ENCODE measurements around the gene CCNY. TPM values are rescaled to one million over a fixed set of nuclear protein-coding genes. Genes with fewer than 3 reads are reported as not detected.

Gene CCNY
- total RNA-seq, 1 experiment from 2014 or later, result 62.2 TPM

DNA sequence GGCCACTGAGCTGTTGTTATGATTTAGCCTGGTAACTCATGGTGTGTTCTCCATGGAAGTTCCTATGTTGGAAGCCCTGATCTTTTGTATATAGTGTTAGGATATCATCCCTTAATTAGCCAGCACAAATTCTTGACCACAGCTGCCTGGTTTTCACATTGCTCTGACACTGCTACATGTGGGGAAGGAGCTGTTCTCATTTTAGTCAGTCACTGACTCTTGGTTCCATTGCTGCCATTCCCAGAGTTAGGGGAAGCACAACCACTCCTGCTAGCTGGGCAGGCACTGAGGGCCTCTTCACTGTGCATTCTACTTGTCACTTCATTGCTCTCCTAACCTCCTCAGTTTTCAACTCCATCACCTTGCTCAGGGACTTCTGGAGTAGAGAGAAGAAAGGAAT lies 170.4 kb downstream of the CCNY start:
- ChIA-PET RAD21 (ENCODE audit: low non-redundant PET in 1 of 2, low total read pairs in 2 of 2, uncharacterized antibody in 2 of 2, unreplicated experiment in 2 of 2) (no interaction called here), POLR2A (no interaction called here), CTCF (no interaction called here)
- TF ChIP-seq ELF1 (IDR thresholded peaks at IDR 0.05; ENCODE audit: borderline replicate concordance, low read depth), result no peak
- TF ChIP-seq ZBTB33 (IDR thresholded peaks at IDR 0.05; ENCODE audit: extremely low read depth, insufficient replicate concordance, low read length), result no peak
- TF ChIP-seq EZH2phosphoT487 (IDR thresholded peaks at IDR 0.05; ENCODE audit: borderline replicate concordance), result no peak
- TF ChIP-seq EGR1 (IDR thresholded peaks at IDR 0.05; ENCODE audit: low read depth), result no peak
- no peak for TF ChIP-seq MAX (IDR thresholded peaks at IDR 0.05)
- no peak for TF ChIP-seq FOSL1 (IDR thresholded peaks at IDR 0.05; ENCODE audit: low read depth)
- no peak for TF ChIP-seq SP1 (IDR thresholded peaks at IDR 0.05; ENCODE audit: low read depth)
- TF ChIP-seq ZNF274 (IDR thresholded peaks at IDR 0.05; ENCODE audit: low read depth, low read length), result no peak
- ATAC-seq (no peak), DNase-seq (ENCODE audit: low read depth, low spot score) (no peak)
- no peaks in the 10 kb centered on the region for H3K9me2 ChIP-seq (ENCODE audit: insufficient read depth)
- no peaks in the 10 kb centered on the region for H3K9me3 ChIP-seq (ENCODE audit: control insufficient read depth in 1 of 2, insufficient read depth in 1 of 2, low read depth in 1 of 2, low read length in 2 of 2)
- H3K36me3 ChIP-seq (ENCODE audit: control insufficient read depth in 1 of 2, insufficient read depth in 2 of 2, low read length in 2 of 2), result no peaks in the 10 kb centered on the region
- no peak overlapping the region for H3K27ac ChIP-seq (ENCODE audit: low read depth, low read length)
- no peaks in the 10 kb centered on the region for H3K4me1 ChIP-seq (ENCODE audit: control insufficient read depth in 1 of 2, insufficient read depth in 2 of 2, low read length in 2 of 2)
- BruUV-seq (replicated peaks), result no TSS peak
- H2AFZ ChIP-seq (ENCODE audit: low read depth, low read length, poor library complexity, severe bottlenecking), result no peak overlapping the region
- no peak overlapping the region for H3K4me3 ChIP-seq (replicated peaks in 1 of 2; ENCODE audit: low read depth in 1 of 2, low read length in 2 of 2)
- H4K20me1 ChIP-seq (ENCODE audit: insufficient read depth), result no peaks in the 10 kb centered on the region
- H3K27me3 ChIP-seq (ENCODE audit: insufficient read depth, low read length), result no peaks in the 10 kb centered on the region
- H3K4me2 ChIP-seq (ENCODE audit: low read length), result no peak overlapping the region
- H3K79me2 ChIP-seq (ENCODE audit: insufficient read depth, low read length), result peaks cover 12% of the 10 kb centered on the region
- intact Hi-C loops (cut with micrococcal nuclease), result no loop called here
- no peak overlapping the region for H3K9ac ChIP-seq (ENCODE audit: low read length)

- H3K4me3 ChIP-seq (replicated peaks in 1 of 2; ENCODE audit: low read depth in 1 of 2, low read length in 2 of 2), result no peak overlapping the region
- ChIA-PET POLR2A (no interaction called here), CTCF (no interaction called here), RAD21 (ENCODE audit: low non-redundant PET in 1 of 2, low total read pairs in 2 of 2, uncharacterized antibody in 2 of 2, unreplicated experiment in 2 of 2) (no interaction called here)
- no peaks in the 10 kb centered on the region for H3K4me1 ChIP-seq (ENCODE audit: control insufficient read depth in 1 of 2, insufficient read depth in 2 of 2, low read length in 2 of 2)
- no peak for TF ChIP-seq POLR2AphosphoS5 (IDR thresholded peaks at IDR 0.05; ENCODE audit: low read depth, low read length)
- TF ChIP-seq ZFX (IDR thresholded peaks at IDR 0.05), result no peak
- TF ChIP-seq SRF (IDR thresholded peaks at IDR 0.05; ENCODE audit: low read depth), result no peak
- no peak for TF ChIP-seq EZH2phosphoT487 (IDR thresholded peaks at IDR 0.05; ENCODE audit: borderline replicate concordance)
- TF ChIP-seq ZNF274 (IDR thresholded peaks at IDR 0.05; ENCODE audit: low read depth, low read length), result no peak
- no peak for TF ChIP-seq EZH2 (IDR thresholded peaks at IDR 0.05)
- no peak for TF ChIP-seq CEBPB (IDR thresholded peaks at IDR 0.05; ENCODE audit: low read depth)
- no peak for TF ChIP-seq MAX (IDR thresholded peaks at IDR 0.05)
- TF ChIP-seq EGR1 (IDR thresholded peaks at IDR 0.05; ENCODE audit: low read depth), result no peak
- TF ChIP-seq ZBTB33 (IDR thresholded peaks at IDR 0.05; ENCODE audit: extremely low read depth, insufficient replicate concordance, low read length), result no peak
- no peak for TF ChIP-seq FOSL1 (IDR thresholded peaks at IDR 0.05; ENCODE audit: low read depth)
- no peak for TF ChIP-seq JUND (IDR thresholded peaks at IDR 0.05)
- no peak for TF ChIP-seq CBX3 (IDR thresholded peaks at IDR 0.05; ENCODE audit: low read depth)
- no peak for TF ChIP-seq ATF3 (IDR thresholded peaks at IDR 0.05)
- no peaks in the 10 kb centered on the region for H3K27me3 ChIP-seq (ENCODE audit: insufficient read depth, low read length)
- no peak overlapping the region for H3K9ac ChIP-seq (ENCODE audit: low read length)
- ATAC-seq (no peak), DNase-seq (ENCODE audit: low read depth, low spot score) (no peak)
- no peaks in the 10 kb centered on the region for H3K9me2 ChIP-seq (ENCODE audit: insufficient read depth)
- BruUV-seq (replicated peaks), result no TSS peak
- H4K20me1 ChIP-seq (ENCODE audit: insufficient read depth), result no peaks in the 10 kb centered on the region
- H3K9me3 ChIP-seq (ENCODE audit: control insufficient read depth in 1 of 2, insufficient read depth in 1 of 2, low read depth in 1 of 2, low read length in 2 of 2), result no peaks in the 10 kb centered on the region
- intact Hi-C loops (cut with micrococcal nuclease), result no loop called here
- H3K4me2 ChIP-seq (ENCODE audit: low read length), result no peak overlapping the region
- no peaks in the 10 kb centered on the region for H3K36me3 ChIP-seq (ENCODE audit: control insufficient read depth in 1 of 2, insufficient read depth in 2 of 2, low read length in 2 of 2)
- H3K27ac ChIP-seq (ENCODE audit: low read depth, low read length), result no peak overlapping the region
- peaks cover 8% of the 10 kb centered on the region; the same call in 1 of the 2 replicates for H3K79me2 ChIP-seq (ENCODE audit: insufficient read depth, low read length)
- no peak overlapping the region for H2AFZ ChIP-seq (ENCODE audit: low read depth, low read length, poor library complexity, severe bottlenecking)
Observed at GRCh38 chr10:35507519-35508109, 171.3 kb downstream of the CCNY start.

Measured in HCT116 (cell line).